BE2C (cell line): ENCODE data around the gene PCSK6.

Source experiments
- DNase-seq: peaks from one replicate; pipeline ENCODE4 v3.0.0-alpha.2; 2020
- H3K27me3 ChIP-seq: fragments of 250-450 bp; sonication (Bioruptor Pico); 2 replicates; pipeline ENCODE4 v1.5.1; 2020; ENCODE audit warnings: mild to moderate bottlenecking
- H3K36me3 ChIP-seq: fragments of 250-450 bp; sonication (Bioruptor Pico); 2 replicates; pipeline ENCODE4 v1.5.1; 2020; ENCODE audit warnings: mild to moderate bottlenecking
- H3K4me1 ChIP-seq: fragments of 250-450 bp; sonication (Bioruptor Pico); 2 replicates; pipeline ENCODE4 v1.5.1; 2020
- H3K4me3 ChIP-seq: 2 replicates; pipeline ENCODE4 v1.5.1; 2011; ENCODE audit warnings: low read depth, low read length
- H3K9me3 ChIP-seq: fragments of 250-450 bp; sonication (Bioruptor Pico); 2 replicates; pipeline ENCODE4 v1.5.1; 2020
- CTCF ChIP-seq: IDR thresholded peaks from 2 replicates; pipeline ENCODE4 v1.5.1; 2012; ENCODE audit warnings: mild to moderate bottlenecking, low read depth, low read length

Gene PCSK6

DNA sequence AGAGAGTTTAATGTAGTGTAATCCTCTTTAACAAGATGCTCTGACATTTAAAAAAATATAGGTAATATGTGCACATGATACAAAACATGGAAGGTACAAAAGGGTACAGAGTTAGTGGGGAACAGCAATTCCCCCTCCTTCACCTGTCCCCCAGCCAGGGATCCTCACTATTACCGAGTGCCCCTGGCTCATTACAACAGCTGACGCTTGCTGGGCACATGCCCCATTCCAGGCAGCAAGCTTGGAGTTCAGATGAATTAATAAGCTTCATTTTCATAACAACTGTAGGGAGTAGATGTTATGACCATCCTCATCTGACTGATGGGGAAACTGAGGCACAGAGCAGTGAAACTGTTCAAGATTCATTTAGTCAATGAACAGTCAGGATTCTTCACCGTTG is 41.2 kb downstream of the PCSK6 start:
- Histone ChIP-seq H3K9me3 (no peaks in the 10 kb centered on the region), H3K4me3 (no peak overlapping the region), H3K36me3 (no peaks in the 10 kb centered on the region), H3K4me1 (peaks cover 26% of the 10 kb centered on the region), H3K27me3 (no peaks in the 10 kb centered on the region)
- TF ChIP-seq CTCF: no peak
- DNase-seq: no peak

DNA sequence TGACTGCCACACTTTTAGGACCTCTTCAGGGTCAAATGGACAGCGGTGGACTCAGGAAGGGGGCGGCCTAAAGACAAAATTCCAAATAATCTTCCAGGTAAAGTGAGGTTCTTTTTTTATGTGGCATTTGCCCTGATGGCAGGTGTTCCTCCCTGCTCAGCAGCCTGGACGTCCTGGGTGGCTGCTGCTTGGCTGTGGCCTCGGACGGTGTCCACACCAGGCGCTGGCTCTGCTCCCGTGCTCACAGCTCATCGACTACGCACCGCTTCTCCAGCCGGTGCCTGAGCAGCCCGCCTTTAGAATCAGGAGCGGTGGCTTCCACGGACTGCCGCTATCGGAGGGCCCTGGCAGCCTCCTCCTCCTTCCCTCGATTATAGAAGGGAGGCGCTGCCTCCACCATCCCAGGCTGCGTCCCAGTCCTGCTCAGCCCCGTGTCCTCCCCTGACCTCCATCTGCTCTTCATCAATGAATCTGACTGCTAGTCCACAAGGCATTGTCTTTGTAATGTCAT is 41.9 kb downstream of the PCSK6 start:
- no peaks in the 10 kb centered on the region for H3K36me3 ChIP-seq
- no peak overlapping the region for H3K4me3 ChIP-seq
- H3K4me1 ChIP-seq: peaks cover 19% of the 10 kb centered on the region
- H3K9me3 ChIP-seq: no peaks in the 10 kb centered on the region
- TF ChIP-seq CTCF: no peak
- DNase-seq: no peak
- no peaks in the 10 kb centered on the region for H3K27me3 ChIP-seq

GRCh38 chr15:101447168-101447533 is 42.4 kb downstream of the PCSK6 start:
- TF ChIP-seq CTCF: no peak
- Histone ChIP-seq H3K9me3 (no peaks in the 10 kb centered on the region), H3K27me3 (no peaks in the 10 kb centered on the region), H3K36me3 (no peaks in the 10 kb centered on the region), H3K4me1 (peaks cover 14% of the 10 kb centered on the region), H3K4me3 (no peak overlapping the region)
- DNase-seq: no peak

DNA sequence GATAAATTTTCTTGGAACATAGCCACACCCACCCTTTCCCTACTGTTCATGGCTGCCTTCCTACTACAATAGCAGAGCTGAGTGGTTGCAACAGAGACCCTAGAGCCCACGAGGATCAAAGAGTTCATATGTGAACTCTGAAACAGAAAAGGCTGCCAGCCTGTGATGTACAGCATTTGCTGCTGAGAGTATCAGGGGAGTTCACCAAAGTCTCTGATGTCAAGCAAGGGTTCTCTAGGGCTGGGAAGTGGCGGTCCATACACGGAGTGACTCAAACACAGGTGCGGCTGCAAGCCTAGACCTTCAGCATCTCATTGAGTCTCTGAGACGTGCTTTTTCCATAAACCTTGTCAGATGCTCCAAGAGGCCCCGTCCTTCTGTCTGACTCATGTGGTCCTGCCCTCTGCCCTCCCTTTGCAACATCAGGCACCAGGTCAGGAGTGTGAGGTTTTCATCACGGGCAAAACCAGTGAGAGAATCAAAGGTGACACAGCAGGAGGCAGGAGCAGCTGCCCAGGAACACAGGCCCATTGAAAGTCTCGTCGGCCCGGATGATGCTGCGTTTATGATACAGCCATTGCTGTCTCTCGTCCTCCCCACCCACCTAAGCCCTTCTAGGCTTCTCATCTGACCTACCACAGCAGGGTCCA is 42.9 kb downstream of the PCSK6 start:
- Histone ChIP-seq H3K4me3 (no peak overlapping the region), H3K9me3 (no peaks in the 10 kb centered on the region), H3K4me1 (peaks cover 10% of the 10 kb centered on the region), H3K36me3 (no peaks in the 10 kb centered on the region), H3K27me3 (no peaks in the 10 kb centered on the region)
- TF ChIP-seq CTCF: no peak
- DNase-seq: no peak

- Histone ChIP-seq H3K4me3 (no peak overlapping the region), H3K27me3 (no peaks in the 10 kb centered on the region), H3K9me3 (no peaks in the 10 kb centered on the region), H3K36me3 (no peaks in the 10 kb centered on the region), H3K4me1 (peaks cover 7% of the 10 kb centered on the region; the same call in 1 of the 2 replicates)
- DNase-seq: no peak
- TF ChIP-seq CTCF: no peak
Measured at GRCh38 chr15:101445562-101446517, 43.7 kb downstream of the PCSK6 start.
